Mesothelial cell of epicardium (in vitro differentiated cells): ENCODE data around the gene TOLLIP. TPM values are rescaled to one million over a fixed set of nuclear protein-coding genes. Genes with fewer than 3 reads are reported as not detected.

ENCODE experiments used
- DNase-seq, 2 experiments: peaks; one replicate each; pipeline ENCODE4 v3.0.0; 2021; ENCODE audit warnings: low spot score in 2 of 2; ENCODE audit not compliant: unreplicated experiment in 2 of 2
- H3K27ac Mint-ChIP-seq: 2 replicates; pipeline ENCODE4 v1.8.0; 2021; ENCODE audit warnings: mixed read lengths
- H3K27me3 Mint-ChIP-seq: 2 replicates; pipeline ENCODE4 v1.8.0; 2021; ENCODE audit warnings: low read depth, mixed read lengths
- H3K36me3 Mint-ChIP-seq: 2 replicates; pipeline ENCODE4 v1.8.0; 2021; ENCODE audit warnings: mixed read lengths
- H3K4me1 Mint-ChIP-seq: 2 replicates; pipeline ENCODE4 v1.8.0; 2021; ENCODE audit warnings: mixed read lengths
- H3K4me3 Mint-ChIP-seq: 2 replicates; pipeline ENCODE4 v1.8.0; 2021; ENCODE audit warnings: mild to moderate bottlenecking, moderate library complexity, mixed read lengths
- H3K9me3 Mint-ChIP-seq: 2 replicates; pipeline ENCODE4 v1.8.0; 2021; ENCODE audit warnings: mixed read lengths
- CTCF ChIP-seq: fragments of 200-600 bp; sonication (generic); IDR thresholded peaks from one replicate; pipeline ENCODE4 v1.5.0; 2021; ENCODE audit warnings: antibody characterized with exemption; ENCODE audit not compliant: unreplicated experiment
- total RNA-seq: library from RNA; stranded (reverse); gene quantifications from 3 replicates; pipeline ENCODE4 v1.2.1, GENCODE V29; 2021

Gene TOLLIP
- total RNA-seq, 1 donor from 2014 or later = 43.2 TPM

GRCh38 chr11:1310318-1310687, 871 bp upstream of the TOLLIP start:
- Mint-ChIP-seq H3K4me3 (peak overlapping the region; percentile 78), H3K4me1 (peaks cover 15% of the 10 kb centered on the region), H3K27ac (peak overlapping the region; percentile 75), H3K36me3 (peaks cover 10% of the 10 kb centered on the region), H3K9me3 (peaks cover 42% of the 10 kb centered on the region), H3K27me3 (peaks cover 19% of the 10 kb centered on the region)
- TF ChIP-seq CTCF = no peak
- DNase-seq = no peak

DNA sequence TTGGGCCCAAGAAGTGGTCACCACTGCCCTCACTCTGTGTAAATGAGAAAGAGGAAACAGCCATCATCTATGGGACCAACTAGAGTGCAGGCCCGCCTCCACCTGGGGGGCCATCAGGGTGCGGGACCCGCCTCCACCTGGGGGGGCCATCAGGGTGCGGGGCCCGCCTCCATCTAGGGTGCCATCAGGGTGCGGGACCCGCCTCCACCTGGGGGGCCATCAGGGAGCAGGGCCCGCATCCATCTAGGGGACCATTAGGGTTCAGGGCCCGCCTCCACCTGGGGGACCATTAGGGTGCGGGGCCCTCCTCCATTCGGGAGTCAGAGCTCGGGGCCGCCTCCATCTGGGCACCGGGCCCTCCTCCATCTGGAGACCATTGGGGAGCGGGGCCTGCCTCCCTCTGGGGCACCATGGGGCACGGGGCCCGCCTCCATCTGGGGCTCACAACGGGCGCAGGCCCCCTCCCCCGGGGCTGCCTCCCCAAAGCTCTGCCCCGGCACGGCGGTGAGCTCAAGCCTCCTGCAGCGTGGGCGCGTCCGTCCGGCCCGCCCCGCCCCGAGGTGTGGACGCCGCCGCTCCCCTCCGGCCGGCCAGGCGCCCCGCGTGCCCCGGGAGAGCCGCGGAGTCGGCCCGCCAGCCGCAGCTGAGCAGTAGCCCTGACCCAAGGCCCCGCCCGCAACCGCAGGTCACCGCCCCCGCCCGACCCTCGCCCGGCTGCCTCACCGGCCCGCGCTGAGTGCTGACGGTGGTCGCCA, 512 bp downstream of the TOLLIP start:
- no peak for DNase-seq
- no peak for TF ChIP-seq CTCF
- H3K4me1 Mint-ChIP-seq = peaks cover 15% of the 10 kb centered on the region
- H3K9me3 Mint-ChIP-seq = peaks cover 31% of the 10 kb centered on the region
- H3K36me3 Mint-ChIP-seq = peaks cover 10% of the 10 kb centered on the region
- peak overlapping the region; percentile 69 for H3K4me3 Mint-ChIP-seq
- H3K27ac Mint-ChIP-seq = no peak overlapping the region
- H3K27me3 Mint-ChIP-seq = peaks cover 9% of the 10 kb centered on the region

DNA sequence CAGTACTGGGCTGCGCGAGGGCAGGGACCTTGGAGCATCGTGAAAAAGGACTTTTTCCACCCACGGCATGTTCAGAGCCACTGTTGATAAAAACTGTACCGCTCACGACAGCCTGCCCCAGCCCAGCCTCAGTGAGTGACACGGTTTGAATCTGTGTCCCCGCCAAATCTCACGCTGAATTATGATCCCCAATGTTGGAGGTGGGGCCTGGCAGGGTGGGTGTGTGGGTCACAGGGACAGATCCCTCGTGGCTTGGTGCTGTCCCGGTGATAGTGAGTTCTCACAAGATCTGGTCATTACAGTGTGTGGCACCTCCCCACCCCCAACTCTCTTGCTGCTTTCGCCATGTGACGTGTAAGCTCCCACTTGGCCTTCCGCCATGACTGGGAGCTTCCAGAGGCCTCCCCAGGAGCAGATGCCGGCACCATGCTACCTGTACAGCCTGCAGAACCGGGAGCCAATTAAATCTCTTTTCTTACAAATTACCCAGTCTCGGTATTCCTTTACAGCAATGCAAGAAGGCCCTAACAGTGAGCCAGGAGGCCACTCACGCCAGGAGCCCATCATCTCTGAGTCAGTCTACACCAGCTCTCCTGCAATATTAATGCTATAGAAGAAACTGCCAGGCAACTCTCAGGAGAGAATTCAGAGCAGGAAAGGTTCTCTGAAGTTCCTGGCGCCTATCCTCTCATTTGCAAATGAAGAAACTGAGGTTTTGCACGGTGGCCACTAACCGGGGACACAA, 1.3 kb downstream of the TOLLIP start:
- H3K27ac Mint-ChIP-seq = peak overlapping the region; percentile 56
- peaks cover 24% of the 10 kb centered on the region for H3K9me3 Mint-ChIP-seq
- TF ChIP-seq CTCF = no peak
- DNase-seq = peak in 1 of 2 experiments; percentile 37
- peaks cover 15% of the 10 kb centered on the region for H3K4me1 Mint-ChIP-seq
- H3K4me3 Mint-ChIP-seq = peak overlapping the region; percentile 69
- H3K27me3 Mint-ChIP-seq = peaks cover 6% of the 10 kb centered on the region
- peaks cover 10% of the 10 kb centered on the region for H3K36me3 Mint-ChIP-seq

GRCh38 chr11:1307163-1307870, 2.1 kb downstream of the TOLLIP start:
- Mint-ChIP-seq H3K27ac (no peak overlapping the region), H3K27me3 (peaks cover 2% of the 10 kb centered on the region), H3K9me3 (peaks cover 20% of the 10 kb centered on the region), H3K4me3 (peak overlapping the region; percentile 69), H3K36me3 (peaks cover 13% of the 10 kb centered on the region), H3K4me1 (peaks cover 15% of the 10 kb centered on the region)
- peak in 1 of 2 experiments; percentile 25 for DNase-seq
- no peak for TF ChIP-seq CTCF

GRCh38 chr11:1306186-1307162, 3.0 kb downstream of the TOLLIP start:
- Mint-ChIP-seq H3K9me3 (peaks cover 11% of the 10 kb centered on the region), H3K4me3 (peak overlapping the region; percentile 22), H3K27ac (no peak overlapping the region), H3K36me3 (peaks cover 11% of the 10 kb centered on the region), H3K4me1 (peaks cover 15% of the 10 kb centered on the region), H3K27me3 (no peaks in the 10 kb centered on the region)
- TF ChIP-seq CTCF = no peak
- peak in 1 of 2 experiments; percentile 31 for DNase-seq
